Vagina (tissue), 2 donors: ENCODE results near the gene ATP6V0A1. TPM values are rescaled to one million over a fixed set of nuclear protein-coding genes. Genes with fewer than 3 reads are reported as not detected.

Experiments
- DNase-seq, 2 donors: peaks; one replicate each; pipeline ENCODE4 v3.0.0-alpha.2; 2017; ENCODE audit errors: extremely low spot score in 2 of 2
- H3K27ac ChIP-seq: fragments of 200-600 bp; sonication (generic); one replicate; pipeline ENCODE4 v1.5.1; 2019
- H3K27me3 ChIP-seq: fragments of 200-600 bp; sonication (generic); one replicate; pipeline ENCODE4 v1.5.1; 2019
- H3K36me3 ChIP-seq, 2 donors: fragments of 200-600 bp; sonication (generic); one replicate each; pipeline ENCODE4 v1.5.1; 2017 to 2019
- H3K4me1 ChIP-seq: fragments of 200-600 bp; sonication (generic); one replicate; pipeline ENCODE4 v1.5.1; 2019
- H3K4me3 ChIP-seq, 2 donors: fragments of 200-600 bp; sonication (generic); 1 replicate in 1 of 2; 2 replicates in 1 of 2; pipeline ENCODE4 v1.5.1; 2016 to 2019
- H3K9me3 ChIP-seq: fragments of 200-600 bp; sonication (generic); one replicate; pipeline ENCODE4 v1.5.1; 2019
- POLR2A ChIP-seq, 2 donors: fragments of 450-650 bp; IDR thresholded peaks; one replicate each; pipeline ENCODE4 v1.6.1; 2017; ENCODE audit warnings: antibody characterized with exemption in 2 of 2, mild to moderate bottlenecking in 2 of 2, moderate library complexity in 2 of 2
- POLR2AphosphoS5 ChIP-seq, 2 donors: sonication (generic); formaldehyde crosslinking; IDR thresholded peaks; one replicate each; pipeline ENCODE4 v1.9.0; 2017; ENCODE audit warnings: antibody characterized with exemption in 2 of 2, mild to moderate bottlenecking in 2 of 2, low read depth in 1 of 2; ENCODE audit not compliant: insufficient read depth in 1 of 2
- intact Hi-C: fragments of 100-400 bp; cut with DNase I; formaldehyde crosslinking; loops from one replicate; pipeline ENCODE4 v1.15.1; 2023
- total RNA-seq: library from RNA; depleted of rRNA; stranded (reverse); fragments of >200 nt; gene quantifications from one replicate; pipeline ENCODE4 v1.2.3, GENCODE V29; 2016
- TF ChIP-seq, protein P1 (sequence below), 3 experiments: fragments of 450-650 bp in 2 of 3; fragments of 200-600 bp in 1 of 3; sonication (generic) in 1 of 3; IDR thresholded peaks; one replicate each; pipeline ENCODE4 v1.5.1; 2017 to 2019; ENCODE audit warnings: antibody characterized with exemption in 3 of 3, mild to moderate bottlenecking in 2 of 3, moderate library complexity in 2 of 3

Gene ATP6V0A1
- total RNA-seq, 1 donor from 2014 or later: 72.4 TPM

GRCh38 chr17:42518755-42519545 lies 60.3 kb downstream of the ATP6V0A1 start:
- intact Hi-C loops: loop anchor here (5.0 kb wide), 2 partner anchors 62 to 112 kb away; partner anchors contain the start of gene ATP6V0A1
- peaks cover 0 to 15% of the 10 kb centered on the region in 2 donors for H3K36me3 ChIP-seq
- H3K4me1 ChIP-seq: peaks cover 78% of the 10 kb centered on the region
- TF ChIP-seq, protein P1, sequence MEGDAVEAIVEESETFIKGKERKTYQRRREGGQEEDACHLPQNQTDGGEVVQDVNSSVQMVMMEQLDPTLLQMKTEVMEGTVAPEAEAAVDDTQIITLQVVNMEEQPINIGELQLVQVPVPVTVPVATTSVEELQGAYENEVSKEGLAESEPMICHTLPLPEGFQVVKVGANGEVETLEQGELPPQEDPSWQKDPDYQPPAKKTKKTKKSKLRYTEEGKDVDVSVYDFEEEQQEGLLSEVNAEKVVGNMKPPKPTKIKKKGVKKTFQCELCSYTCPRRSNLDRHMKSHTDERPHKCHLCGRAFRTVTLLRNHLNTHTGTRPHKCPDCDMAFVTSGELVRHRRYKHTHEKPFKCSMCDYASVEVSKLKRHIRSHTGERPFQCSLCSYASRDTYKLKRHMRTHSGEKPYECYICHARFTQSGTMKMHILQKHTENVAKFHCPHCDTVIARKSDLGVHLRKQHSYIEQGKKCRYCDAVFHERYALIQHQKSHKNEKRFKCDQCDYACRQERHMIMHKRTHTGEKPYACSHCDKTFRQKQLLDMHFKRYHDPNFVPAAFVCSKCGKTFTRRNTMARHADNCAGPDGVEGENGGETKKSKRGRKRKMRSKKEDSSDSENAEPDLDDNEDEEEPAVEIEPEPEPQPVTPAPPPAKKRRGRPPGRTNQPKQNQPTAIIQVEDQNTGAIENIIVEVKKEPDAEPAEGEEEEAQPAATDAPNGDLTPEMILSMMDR (IDR thresholded peaks at IDR 0.05): no peak
- TF ChIP-seq POLR2AphosphoS5 (IDR thresholded peaks at IDR 0.05; ENCODE audit: insufficient read depth in 1 of 2, low read depth in 1 of 2) (peak in 1 of 2 donors; percentile 25), POLR2A (IDR thresholded peaks at IDR 0.05) (no peak)
- H3K27ac ChIP-seq: peak overlapping the region; percentile 95
- H3K4me3 ChIP-seq: no peak overlapping the region
- H3K27me3 ChIP-seq: no peaks in the 10 kb centered on the region
- DNase-seq: no peak
- H3K9me3 ChIP-seq: no peaks in the 10 kb centered on the region

GRCh38 chr17:42519546-42520491 lies 61.1 kb downstream of the ATP6V0A1 start:
- peak; percentile 91 to 98 for DNase-seq
- H3K4me1 ChIP-seq: peaks cover 72% of the 10 kb centered on the region
- H3K36me3 ChIP-seq: peaks cover 0 to 10% of the 10 kb centered on the region in 2 donors
- H3K4me3 ChIP-seq: peak overlapping the region in 1 of 2 donors; percentile 9
- H3K27ac ChIP-seq: peak overlapping the region; percentile 95
- H3K9me3 ChIP-seq: no peaks in the 10 kb centered on the region
- intact Hi-C loops: loop anchor here (5.0 kb wide), 3 partner anchors 63 to 113 kb away; partner anchors contain the start of genes ATP6V0A1 and CAVIN1
- TF ChIP-seq POLR2AphosphoS5 (IDR thresholded peaks at IDR 0.05; ENCODE audit: insufficient read depth in 1 of 2, low read depth in 1 of 2) (peak; percentile 83 to 93), POLR2A (IDR thresholded peaks at IDR 0.05) (no peak)
- H3K27me3 ChIP-seq: no peaks in the 10 kb centered on the region

DNA sequence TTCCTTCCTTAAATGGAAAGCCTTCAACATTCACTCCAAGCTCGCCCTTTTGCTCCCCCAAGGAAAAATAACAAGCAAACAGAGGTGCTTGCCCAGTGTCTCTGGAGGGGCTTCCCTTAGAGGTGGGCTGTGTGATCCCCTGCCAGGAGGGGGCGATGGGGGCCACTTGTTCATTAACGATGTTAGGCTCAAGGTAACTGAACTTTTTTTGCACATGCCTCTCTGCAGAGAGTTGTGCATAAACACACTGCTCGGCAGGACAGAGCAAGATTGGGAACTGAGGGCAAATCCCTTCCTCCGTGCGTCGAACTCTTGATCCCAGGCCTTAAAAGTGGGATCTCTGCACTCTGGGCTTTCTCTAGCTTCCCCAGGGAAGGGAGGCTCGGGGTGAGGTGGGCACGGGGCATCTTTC lies 61.9 kb downstream of the ATP6V0A1 start:
- intact Hi-C loops: loop anchor here (5.0 kb wide), 1 partner anchor 98 kb away; the partner anchor contains the start of gene CAVIN1
- Histone ChIP-seq H3K4me1 (peaks cover 72% of the 10 kb centered on the region), H3K4me3 (peak overlapping the region in 1 of 2 donors; percentile 9), H3K27me3 (no peaks in the 10 kb centered on the region), H3K27ac (peak overlapping the region; percentile 95), H3K9me3 (no peaks in the 10 kb centered on the region), H3K36me3 (peaks cover 0 to 10% of the 10 kb centered on the region in 2 donors)
- no peak for DNase-seq
- TF ChIP-seq POLR2AphosphoS5 (IDR thresholded peaks at IDR 0.05; ENCODE audit: insufficient read depth in 1 of 2, low read depth in 1 of 2) (no peak), POLR2A (IDR thresholded peaks at IDR 0.05) (no peak)
- TF ChIP-seq, protein P1 (IDR thresholded peaks at IDR 0.05): no peak

- Histone ChIP-seq H3K36me3 (peaks cover 0 to 10% of the 10 kb centered on the region in 2 donors), H3K27me3 (no peaks in the 10 kb centered on the region), H3K4me3 (peak overlapping the region in 1 of 2 donors; percentile 9), H3K9me3 (no peaks in the 10 kb centered on the region), H3K27ac (peak overlapping the region; percentile 95), H3K4me1 (peaks cover 77% of the 10 kb centered on the region)
- intact Hi-C loops: loop anchor here (5.0 kb wide), 1 partner anchor 99 kb away; the partner anchor contains the start of gene CAVIN1
- TF ChIP-seq, protein P1 (IDR thresholded peaks at IDR 0.05): no peak
- TF ChIP-seq POLR2A (IDR thresholded peaks at IDR 0.05) (no peak), POLR2AphosphoS5 (IDR thresholded peaks at IDR 0.05; ENCODE audit: insufficient read depth in 1 of 2, low read depth in 1 of 2) (no peak)
- DNase-seq: no peak
Observed at GRCh38 chr17:42521036-42521435, 62.4 kb downstream of the ATP6V0A1 start.
